Activated CD4-positive, CD25-positive, alpha-beta regulatory T cell treated with anti-CD3 and anti-CD28 coated beads, Interleukin-2, amount 50 U/mL, for 72 hours (primary cell): ENCODE measurements around the gene RARB.

Experiments
- DNase-seq: peaks from one replicate; pipeline ENCODE4 v3.0.0; 2021

The RARB gene

DNA sequence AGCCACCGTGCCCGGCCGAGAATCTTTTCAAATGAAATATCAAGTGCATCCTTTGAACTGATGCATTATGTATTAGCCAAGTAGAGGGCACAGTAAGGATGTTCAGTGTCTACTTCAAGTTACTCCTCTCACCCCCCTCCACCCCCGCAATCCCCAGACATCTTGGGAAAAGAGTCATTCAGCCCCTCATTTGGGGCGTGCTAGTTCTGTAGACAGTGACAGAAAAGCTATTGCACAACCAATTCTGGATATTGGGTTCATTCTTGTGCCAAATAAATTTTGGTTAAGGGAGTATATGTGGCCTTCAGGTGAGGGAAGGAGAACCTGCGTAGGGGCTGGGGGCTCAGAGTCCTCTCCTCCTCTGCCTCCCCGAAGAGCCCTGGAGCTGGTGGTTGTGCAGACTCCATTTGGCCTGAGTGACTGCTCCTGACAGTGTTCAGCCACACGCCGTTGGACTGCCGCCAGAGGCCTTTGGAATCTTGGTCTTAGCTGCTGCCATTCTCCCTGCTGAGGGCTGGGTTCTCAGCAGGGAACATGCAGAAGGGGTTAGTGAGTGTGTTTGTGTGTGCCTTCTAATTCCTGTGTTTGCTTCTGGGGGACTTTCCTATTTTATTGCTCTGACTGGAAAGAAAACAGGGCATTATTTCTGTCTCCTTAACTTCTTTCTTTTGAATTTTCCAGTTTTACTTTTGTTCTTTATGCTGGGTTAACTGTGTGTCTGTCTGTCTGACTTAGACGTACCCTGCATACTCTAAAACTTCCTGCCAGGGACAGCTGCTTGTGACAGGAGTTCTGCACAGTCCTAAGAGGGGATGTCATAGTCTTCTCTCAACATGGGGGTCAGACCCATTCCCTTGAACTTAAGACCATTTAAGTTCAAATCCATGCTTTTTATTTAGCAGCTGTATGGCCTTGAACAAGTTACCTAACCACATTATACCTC, 21.0 kb downstream of the RARB start:
- DNase-seq, result no peak

DNA sequence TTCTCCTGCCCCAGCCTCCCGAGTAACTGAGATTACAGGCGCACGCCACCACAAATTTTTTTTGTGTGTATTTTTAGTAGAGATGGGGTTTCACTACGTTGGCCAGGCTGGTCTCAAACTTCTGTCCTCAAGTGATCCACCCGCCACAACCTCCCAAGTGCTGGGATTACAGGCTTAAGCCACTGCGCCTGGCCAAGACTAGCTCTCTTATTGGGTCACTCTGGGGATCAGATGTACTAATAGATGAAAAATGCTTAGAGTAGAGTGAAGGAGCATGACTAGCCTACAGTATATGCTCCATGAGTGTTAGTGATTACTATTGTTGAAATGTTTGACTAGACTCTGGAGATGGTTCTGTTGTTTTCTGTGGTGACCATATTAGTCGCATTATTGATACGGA, 21.8 kb downstream of the RARB start:
- DNase-seq, result no peak

DNA sequence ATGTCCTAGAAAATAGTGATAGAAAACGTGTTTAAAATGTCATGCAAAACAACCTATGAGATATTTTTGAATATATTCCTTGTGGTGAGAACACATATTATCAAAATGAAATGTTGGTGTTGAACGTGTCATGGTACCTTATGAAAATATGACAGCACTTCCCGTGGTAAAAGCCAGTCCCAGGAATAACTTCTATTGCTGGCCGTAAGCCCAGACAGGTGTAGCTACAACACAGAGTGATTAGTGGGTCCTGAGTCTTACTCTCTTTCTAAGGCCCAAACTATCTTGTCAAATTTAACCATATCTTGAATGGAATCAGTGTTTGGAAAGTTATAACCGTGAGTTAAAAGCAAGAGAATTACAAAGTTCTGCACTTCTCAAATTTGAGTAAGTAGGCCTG, 24.1 kb downstream of the RARB start:
- DNase-seq, result no peak

DNA sequence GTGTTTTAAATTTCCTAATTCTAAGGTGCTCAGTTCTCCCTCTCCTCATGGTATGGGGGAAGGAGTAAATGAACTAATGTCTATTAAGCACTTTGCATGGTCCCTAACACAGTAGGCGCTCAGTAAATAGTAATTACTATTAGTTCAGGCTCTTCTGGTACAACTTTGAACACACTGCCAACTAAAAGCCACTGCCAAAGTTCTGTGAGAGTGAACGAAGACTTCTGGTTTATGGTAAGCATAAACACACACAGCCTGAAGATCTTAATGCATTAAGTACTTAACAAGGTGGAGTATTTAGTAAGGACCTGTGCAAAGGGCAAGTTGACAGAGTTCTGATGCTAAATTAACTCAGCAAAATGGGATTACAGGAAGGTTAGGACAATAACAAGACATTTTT, 24.7 kb downstream of the RARB start:
- no peak for DNase-seq

DNA sequence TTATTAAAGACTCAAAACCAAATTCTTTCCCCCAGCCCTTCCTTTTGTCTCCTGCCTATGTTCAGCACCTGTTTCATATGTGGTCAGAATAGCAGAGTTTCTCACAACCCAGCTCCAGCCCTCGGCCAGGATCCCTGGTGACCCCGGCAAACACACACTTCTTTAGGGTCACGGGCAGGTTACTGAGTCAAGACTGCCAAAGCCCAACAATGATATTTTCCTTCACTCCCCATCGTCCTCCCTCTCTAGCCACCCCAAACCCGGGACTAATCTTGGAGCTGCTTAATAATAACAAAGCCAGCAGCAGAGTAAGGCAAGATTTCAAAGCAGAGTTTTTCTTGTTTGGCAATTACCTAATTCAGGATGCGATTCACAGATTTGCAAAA, 25.5 kb downstream of the RARB start:
- DNase-seq, result no peak

DNA sequence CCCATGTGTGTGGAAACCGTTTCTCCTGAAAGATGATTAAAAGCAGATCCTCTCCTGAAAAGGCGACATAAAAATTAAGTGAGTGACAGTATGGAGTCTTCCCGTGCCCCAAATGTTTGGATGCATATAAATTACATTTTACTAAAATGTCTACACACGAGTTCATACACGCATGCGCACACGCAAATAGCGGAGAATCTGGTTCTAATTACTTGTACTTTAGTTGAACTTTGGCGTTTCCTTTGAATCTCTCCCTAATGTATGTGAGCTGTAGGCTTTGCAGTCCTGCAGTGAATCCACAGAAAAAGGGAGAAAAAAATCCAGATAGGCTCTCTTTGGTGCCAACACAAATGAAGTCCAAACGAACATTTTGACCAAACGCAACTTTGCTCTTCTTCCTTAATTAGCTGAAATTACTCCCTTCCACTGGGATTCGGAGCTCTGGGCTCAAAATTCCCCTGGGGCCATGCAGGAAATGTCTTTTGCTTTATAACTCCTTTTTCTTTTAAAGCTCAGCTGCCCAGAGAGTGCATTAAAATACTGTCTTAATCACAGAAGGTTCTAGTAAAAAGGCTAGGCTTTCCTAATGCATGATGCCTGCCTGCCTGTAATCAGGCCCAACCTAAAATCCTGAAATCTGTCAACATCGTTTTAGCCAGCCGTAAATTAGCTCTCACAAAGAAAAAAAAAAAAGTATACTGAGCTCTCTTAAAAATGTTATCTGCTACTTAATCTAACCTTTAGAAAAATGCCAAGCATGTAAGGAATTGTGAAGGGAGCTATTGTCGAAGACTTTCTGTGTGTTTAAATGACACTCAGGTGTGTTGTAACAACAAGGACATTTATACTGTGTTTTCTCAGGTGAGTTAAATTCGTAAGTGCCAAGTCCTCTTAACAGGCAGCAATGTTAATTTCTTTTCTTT, 26.2 kb downstream of the RARB start:
- no peak for DNase-seq

DNA sequence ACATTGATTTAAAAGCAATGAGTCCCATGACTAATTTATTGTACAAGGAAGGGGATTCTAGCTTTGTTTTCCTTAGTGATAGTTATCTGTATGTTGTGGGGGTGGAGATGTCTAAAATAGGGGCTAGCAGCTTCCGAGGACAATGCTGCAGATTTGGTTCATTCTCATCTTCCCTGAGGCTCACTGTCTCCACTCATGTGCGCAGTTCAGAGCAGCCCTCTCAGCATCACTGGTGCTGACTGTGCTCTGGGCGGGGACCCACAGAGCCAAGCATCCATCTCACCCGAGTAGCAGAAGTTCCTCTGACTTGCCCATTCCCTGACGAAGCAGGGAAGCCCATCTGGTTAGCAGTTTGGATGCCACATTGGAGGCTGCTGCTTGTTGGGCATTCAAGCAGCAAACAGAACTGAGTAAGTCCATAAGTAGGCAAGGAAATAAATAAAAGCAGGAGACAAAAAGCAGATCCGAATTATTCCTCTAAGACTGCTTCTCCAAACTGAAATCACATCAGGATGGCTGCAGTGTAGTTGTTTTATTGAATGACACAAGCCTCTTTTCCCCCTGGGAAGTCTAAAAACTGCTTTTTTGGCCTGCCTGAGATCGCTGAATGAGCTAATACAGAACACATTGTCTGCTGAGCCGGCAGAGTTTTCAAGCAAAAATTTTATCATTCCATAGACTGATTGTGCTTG, 27.5 kb downstream of the RARB start:
- no peak for DNase-seq

DNA sequence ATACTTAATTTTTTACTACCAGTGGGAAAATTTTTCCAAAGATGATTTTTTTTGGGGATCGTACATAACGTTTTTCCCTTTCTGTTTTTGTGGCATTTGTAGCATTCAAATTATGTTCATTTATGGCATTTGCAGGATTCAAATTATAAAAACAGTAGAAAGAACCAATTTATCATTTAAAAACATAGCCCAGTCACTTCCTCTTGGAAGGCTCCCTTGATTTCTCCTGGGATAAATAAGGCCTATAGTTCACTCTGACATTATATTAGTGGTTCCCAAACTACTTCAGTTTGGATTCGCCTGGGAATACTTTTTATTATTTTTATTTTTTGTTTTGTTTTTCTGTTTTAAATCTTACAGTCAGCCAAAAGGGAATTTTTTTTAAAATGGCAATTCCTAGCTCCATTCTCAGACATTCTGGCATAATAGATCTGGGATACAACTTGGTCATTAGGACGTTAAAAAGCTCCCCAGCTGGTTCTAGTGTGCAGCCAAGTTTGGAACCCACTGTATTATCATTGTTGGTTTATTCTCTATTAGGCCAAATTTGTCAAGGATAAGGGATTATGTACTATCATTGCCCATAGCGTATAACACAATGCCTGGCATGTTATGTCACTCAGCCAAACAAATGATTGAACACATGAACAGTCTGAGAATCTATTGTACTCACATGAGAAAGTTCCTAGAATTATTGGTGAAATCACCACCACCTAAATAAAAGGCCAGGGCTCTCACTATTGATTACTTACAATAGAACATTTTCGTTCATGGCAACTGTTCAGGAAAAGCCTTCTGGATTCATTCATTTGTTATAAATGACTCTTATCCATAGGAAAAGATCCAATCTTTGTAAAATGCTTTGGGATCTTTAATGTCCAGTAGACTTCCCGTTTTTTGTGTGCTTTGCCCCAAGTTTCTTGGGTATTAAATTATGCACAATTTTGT, 28.9 kb downstream of the RARB start:
- DNase-seq, result no peak

DNA sequence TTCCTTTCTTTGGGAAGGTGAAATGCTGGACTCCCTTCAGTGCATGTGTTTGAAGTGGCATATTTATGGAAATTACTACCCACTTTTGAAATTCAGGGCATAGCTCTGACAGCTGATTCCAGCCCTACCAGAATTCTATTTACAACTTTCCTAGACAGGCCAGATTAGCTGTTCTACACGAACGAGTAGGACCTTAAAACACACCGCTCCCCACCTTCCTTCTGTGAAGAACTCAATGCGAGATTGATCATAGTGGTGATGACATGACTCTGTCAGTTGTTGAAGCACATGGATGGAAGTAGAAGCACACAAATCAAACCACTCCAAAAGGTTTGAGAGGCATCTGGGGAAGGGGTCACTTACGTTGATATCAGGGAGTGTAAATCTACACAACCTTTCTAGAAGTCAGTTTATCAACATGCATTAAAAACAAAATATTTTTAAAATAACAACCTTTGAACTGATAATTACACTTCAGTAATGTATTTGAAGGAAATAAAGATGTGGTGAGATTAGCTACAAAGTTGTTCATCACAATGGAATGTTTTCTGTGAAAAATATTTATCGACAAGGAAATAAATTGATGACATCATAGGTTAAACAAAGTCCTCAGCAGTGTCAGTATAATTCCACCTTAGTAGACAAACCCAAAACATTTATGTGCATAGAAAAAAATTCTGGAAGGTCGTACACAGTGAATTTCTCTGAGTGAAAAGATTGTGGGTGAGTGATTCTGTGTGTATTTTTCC, 29.8 kb downstream of the RARB start:
- no peak for DNase-seq

DNA sequence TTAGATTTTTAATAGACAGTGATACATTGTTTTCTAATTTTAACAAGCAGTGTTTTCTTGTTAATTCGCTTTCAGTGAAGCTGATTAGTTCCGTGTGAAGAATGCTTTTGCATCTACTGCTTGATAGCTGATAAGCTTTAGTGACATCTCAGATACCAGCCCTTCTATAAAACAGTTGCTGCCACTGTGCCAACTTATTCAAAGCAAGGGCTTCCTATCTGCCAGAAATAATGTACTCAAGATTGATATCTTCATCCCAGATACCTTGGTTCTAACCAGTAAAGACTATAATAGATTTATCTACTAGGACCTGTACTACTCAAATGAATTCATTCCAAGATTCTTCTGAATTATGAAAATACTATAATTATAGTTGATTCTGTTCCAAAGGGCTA, 30.4 kb downstream of the RARB start:
- DNase-seq, result no peak

DNA sequence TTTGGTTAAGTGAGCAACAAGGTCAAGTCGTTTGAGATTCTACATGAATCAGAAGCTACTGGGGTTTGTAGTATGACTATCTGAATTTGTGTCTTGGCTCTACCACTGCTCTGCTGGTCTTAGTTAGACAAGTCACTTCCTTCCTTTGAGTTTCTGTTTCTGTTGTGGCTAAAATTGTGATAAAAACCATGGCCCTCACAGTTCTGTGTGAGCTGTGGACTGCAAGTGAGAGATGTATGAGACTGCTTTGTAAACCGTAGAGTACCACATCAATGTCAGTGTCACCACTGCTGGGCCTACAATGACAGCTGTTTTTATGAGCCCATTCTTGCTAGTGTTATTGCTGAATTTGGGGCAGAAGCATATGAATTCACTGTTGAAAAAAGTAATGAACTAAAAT, 32.7 kb downstream of the RARB start:
- no peak for DNase-seq

DNA sequence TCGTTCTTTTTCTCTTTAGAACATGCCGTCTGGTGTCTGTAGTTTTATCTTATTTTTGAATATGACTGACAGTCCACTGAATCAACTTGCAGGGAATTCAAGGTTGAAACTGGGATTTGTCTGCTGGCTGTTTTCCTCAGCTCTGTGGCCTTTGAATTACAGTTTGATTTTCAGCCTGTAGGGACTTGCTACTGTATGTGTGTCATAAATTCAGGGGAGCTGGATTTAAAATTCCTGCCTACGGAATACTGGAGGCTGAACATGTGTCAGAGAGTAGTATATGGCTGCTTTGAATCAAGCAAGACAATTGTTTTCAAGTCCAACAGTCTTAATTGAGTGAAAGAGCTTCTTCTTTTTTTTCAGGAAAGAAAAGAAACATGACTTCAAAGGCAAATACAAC, 33.9 kb downstream of the RARB start:
- no peak for DNase-seq

DNA sequence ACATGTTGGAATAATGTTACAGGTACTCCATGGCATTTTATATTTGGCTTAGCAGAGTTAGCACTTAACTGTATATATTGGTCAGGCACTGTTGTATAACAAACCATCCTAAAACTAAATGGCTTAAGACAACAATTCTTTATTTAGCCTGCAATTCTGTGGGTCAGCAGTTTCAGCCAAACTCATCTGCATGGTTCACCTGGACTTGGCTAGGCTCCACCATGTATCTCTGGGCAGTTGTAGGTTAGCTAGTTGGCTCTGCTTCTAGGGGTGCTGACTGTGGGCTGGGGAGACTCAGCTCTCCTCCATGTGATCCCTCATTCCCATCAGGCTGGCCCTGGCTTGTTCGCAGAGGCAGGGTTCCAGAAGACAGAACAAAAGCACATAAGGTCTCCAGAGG, 34.4 kb downstream of the RARB start:
- no peak for DNase-seq

DNA sequence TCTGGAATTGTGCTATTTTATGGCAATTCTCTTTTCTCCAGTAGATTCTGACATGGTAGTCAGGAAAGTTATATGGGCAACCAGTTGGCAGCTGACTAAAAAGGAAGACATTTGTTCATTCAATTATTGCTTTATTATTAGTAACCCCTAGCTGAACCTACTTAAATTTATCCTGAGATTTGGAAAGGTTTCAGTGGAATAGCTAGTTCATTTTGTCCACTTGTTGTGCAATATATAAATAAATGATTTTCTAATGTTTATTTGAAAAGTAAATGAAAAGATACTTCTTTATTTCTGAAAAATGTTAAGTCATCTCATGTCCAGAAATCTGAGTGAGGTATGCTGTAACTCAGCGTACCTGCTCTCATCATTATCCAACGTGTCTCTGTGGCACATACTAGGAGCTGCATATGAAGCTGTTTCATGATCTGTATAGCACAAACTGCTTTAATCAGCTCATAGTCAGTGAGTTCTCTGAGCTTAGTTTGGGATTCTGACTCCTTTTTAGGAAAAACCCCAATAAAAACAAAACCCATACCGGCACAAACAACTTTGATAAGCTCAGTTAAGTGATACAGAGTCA, 35.9 kb downstream of the RARB start:
- no peak for DNase-seq

DNA sequence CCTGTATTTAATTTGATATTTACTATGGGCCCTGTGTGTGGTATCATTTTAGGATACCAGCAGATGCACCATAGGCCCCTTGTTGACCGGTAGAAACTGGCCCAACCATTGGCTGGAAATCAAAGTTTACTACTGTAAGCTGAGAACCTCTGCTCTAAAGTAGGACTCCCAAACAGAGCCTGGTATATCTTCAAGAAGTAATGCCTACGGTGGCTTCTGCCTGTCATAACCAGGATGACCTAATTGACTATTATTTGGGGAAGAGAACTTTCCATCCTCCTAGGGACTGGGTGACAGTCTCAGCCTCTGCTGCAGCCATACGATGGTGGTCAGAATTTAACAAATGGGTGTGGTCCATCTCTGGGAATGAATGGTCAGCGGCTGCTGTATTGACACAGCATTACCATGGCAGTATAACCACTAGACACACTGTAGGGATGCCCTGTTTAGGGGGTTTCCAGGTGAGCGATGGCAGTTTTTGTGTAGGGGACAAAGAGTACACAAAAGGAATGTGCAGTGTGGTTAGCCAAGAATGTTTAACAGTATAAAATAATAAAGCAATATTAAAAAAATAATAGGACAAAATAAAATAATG, 37.3 kb downstream of the RARB start:
- no peak for DNase-seq

DNA sequence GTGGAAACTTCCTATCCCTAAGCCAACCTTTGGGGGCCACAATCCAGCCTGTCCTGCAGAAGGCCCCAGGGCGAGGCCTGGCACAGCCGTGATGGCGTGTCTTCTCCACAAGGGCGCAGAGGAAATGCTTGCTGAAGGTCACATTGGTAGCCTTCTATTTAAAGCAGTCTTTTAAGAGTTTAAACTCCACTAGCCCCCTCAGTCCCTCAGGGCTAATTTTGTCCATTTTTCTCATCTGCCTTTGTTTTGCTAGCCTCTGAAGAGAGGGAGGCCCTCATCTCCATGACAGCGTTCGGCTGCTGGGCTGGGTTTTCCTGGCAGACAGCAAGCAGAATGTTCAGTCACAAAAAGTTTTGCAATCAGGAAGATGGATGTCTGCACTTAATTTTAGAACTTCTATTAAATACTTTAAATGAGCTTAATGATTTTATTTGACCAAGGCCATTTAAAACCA, 40.8 kb downstream of the RARB start:
- no peak for DNase-seq

DNA sequence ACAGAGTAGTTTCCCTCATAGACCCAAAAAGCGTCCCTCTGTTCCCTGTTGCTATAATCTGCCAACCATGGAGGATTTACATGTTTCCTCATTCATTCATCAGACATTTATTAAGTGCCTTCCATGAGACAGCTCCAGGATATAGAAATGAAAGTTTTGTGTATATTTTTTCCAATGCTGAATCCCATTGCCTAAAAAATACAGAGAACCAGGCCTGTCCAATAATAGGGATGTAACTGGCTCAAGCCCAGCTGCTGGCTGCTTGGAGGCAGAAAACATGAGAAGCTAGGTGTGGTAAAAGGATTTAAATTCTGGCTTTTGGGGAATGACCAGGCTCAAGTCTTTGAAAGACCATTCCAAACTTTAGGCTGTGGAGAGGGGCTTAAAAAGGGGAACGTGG, 41.5 kb downstream of the RARB start:
- no peak for DNase-seq

DNA sequence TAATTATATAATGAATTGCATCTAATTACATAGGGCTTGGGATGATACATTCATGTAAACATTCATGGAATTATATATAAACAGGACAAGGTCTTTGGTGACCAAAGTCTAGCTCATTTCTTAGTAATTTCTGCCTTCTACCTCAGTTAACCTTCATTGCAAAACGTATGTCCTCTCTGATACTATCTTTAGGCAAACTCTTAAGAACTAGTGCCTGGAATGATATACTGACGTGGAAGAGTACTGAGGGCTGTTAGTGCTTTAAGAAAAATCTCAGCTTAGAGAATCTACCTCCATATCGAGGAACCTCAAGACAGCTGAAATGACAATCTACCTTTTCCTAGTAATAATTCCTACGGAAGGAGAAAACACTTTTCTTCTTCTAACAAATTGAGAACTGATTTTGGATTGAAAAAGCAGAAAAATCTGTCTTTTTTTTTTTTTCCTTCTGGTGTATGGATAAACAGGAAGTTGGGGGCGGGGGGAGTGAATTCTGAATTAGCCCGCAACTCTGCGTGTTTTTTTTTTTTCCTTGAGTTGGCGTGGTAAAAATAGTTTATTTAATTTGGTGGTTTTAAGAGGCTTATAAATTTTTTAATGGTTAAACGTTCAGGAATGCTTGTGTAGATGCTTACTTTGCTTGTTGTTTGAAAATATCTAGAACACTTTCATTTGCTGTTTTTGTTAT, 43.2 kb downstream of the RARB start:
- DNase-seq, result no peak

DNA sequence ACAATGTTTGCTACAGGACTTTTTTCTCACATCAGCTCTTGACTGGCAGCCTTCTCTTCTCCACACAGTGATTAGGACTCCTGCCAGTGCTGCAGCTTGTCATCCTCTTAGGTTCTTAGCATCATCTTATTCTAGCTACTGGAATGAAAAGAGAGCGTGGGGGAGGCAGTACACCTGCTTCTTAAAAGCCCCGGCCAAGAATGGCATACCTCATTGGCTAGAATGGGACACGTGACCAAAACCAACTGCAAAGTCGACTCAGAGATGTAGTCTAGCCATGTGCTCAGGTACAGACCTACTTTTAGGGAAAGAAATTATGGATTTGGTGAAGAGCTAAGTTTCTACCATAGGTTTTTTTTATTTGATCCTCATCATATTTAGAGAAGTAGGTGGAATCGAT, 44.1 kb downstream of the RARB start:
- no peak for DNase-seq

DNA sequence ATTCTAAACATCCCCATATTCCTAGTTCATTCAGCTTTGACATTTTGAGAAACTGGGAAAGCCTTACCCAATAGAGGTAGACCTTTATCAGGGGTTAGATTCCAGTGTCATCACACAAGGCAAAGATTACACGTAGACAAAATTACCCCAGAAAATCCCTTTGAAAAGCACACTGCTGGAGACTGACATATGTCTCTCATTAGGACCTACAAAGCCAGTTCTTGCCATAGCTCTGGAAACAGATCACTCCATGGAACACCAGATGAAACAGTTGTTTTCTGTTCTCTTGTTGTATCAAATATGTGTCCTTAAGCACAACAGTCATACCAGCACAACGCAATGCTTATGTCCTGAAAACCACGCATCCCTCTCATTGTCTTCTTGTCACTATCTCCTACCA, 44.7 kb downstream of the RARB start:
- no peak for DNase-seq
